Coronary artery (tissue), 2 donors: ENCODE data around the gene CD44.

ENCODE experiments used
- DNase-seq: peaks from one replicate; pipeline ENCODE4 v3.0.0-alpha.2; 2017; ENCODE audit warnings: low spot score
- H3K27ac ChIP-seq, 2 donors: fragments of 200-600 bp; sonication (generic); one replicate each; pipeline ENCODE4 v1.5.1; 2016 to 2019
- H3K4me3 ChIP-seq: fragments of 200-600 bp; sonication (generic); 2 replicates; pipeline ENCODE4 v1.5.1; 2016; ENCODE audit warnings: mild to moderate bottlenecking, moderate library complexity
- CTCF ChIP-seq: fragments of 200-600 bp; sonication (generic); IDR thresholded peaks from one replicate; pipeline ENCODE4 v1.5.1; 2019; ENCODE audit warnings: antibody characterized with exemption

CD44 gene

GRCh38 chr11:35150454-35150853, 11.5 kb downstream of the CD44 start:
- no peak overlapping the region for H3K4me3 ChIP-seq
- H3K27ac ChIP-seq = no peak overlapping the region
- no peak for TF ChIP-seq CTCF
- no peak for DNase-seq

- Histone ChIP-seq H3K27ac (peak overlapping the region in 1 of 2 donors; percentile 23), H3K4me3 (no peak overlapping the region)
- DNase-seq = no peak
- no peak for TF ChIP-seq CTCF
Measured at GRCh38 chr11:35151241-35151640, 12.3 kb downstream of the CD44 start.

GRCh38 chr11:35151683-35152280, 12.8 kb downstream of the CD44 start:
- Histone ChIP-seq H3K27ac (peak overlapping the region in 1 of 2 donors; percentile 23), H3K4me3 (no peak overlapping the region)
- TF ChIP-seq CTCF = no peak
- DNase-seq = no peak

- DNase-seq = no peak
- H3K27ac ChIP-seq = peak overlapping the region in 1 of 2 donors; percentile 5
Measured at GRCh38 chr11:35152575-35152974, 13.6 kb downstream of the CD44 start.

GRCh38 chr11:35153280-35153679, 14.3 kb downstream of the CD44 start:
- TF ChIP-seq CTCF = no peak
- no peak for DNase-seq
- Histone ChIP-seq H3K27ac (no peak overlapping the region), H3K4me3 (no peak overlapping the region)

More at GRCh38 chr11:35152575-35152974, 13.6 kb downstream of the CD44 start:
- no peak for TF ChIP-seq CTCF
- no peak overlapping the region for H3K4me3 ChIP-seq

- DNase-seq = no peak
- H3K4me3 ChIP-seq = no peak overlapping the region
- H3K27ac ChIP-seq = no peak overlapping the region
- TF ChIP-seq CTCF = no peak
Measured at GRCh38 chr11:35154952-35155351, 16.0 kb downstream of the CD44 start.

GRCh38 chr11:35155677-35156076, 16.7 kb downstream of the CD44 start:
- no peak for TF ChIP-seq CTCF
- H3K27ac ChIP-seq = no peak overlapping the region
- no peak for DNase-seq
- H3K4me3 ChIP-seq = no peak overlapping the region
